Measurements from ENCODE around the gene IFT43. TPM values are rescaled to one million over a fixed set of nuclear protein-coding genes. Genes with fewer than 3 reads are reported as not detected.
"Not testable (repeated sequence)": the region's sequence is repeated elsewhere in the genome, so short reads cannot be mapped to it uniquely, and the experiment has no call there.

IFT43 gene
- total and polyA plus RNA-seq, 10 of the 15 experiments (the other 5 are each of a cell fraction or from before 2014, with no cell fraction given), result 8.2 to 24.8 (median 14.0) TPM

- TF ChIP-seq JUND (IDR thresholded peaks at IDR 0.05; ENCODE audit: low read depth, low read length) (no peak), SMARCA5 (IDR thresholded peaks at IDR 0.05) (no peak), BRCA1 (IDR thresholded peaks at IDR 0.05; ENCODE audit: low read depth, low read length) (no peak), MAX (IDR thresholded peaks at IDR 0.05; ENCODE audit: low read depth, low read length) (no peak)
Measured at GRCh38 chr14:76007852-76008251, 22.3 kb downstream of the IFT43 start (continued).

GRCh38 chr14:76009627-76010026 lies 24.1 kb downstream of the IFT43 start:
- H3K36me3 ChIP-seq (ENCODE audit: control insufficient read depth in 2 of 2, insufficient read depth in 2 of 2, low read length in 1 of 2); H3K9me3 ChIP-seq (replicated peaks; ENCODE audit: control insufficient read depth, insufficient read depth, low read length); H3K27me3 ChIP-seq (replicated peaks in 1 of 2; ENCODE audit: control insufficient read depth in 2 of 2, insufficient read depth in 2 of 2, low read length in 1 of 2); H3K9ac ChIP-seq (ENCODE audit: control insufficient read depth, insufficient read depth, low read length); RAD21 ChIA-PET (ENCODE audit: unreplicated experiment); in situ Hi-C loops (cut with MboI); DNase-seq (ENCODE audit: low read depth, low spot score); POLR2A ChIA-PET; ATAC-seq; H4K20me1 ChIP-seq (ENCODE audit: control insufficient read depth, insufficient read depth); FAIRE-seq; H3K4me1 ChIP-seq (ENCODE audit: control insufficient read depth, insufficient read depth, low read length); H2AFZ ChIP-seq (ENCODE audit: control insufficient read depth, low read depth, low read length); BruUV-seq (replicated peaks); H3K4me2 ChIP-seq (ENCODE audit: control insufficient read depth, insufficient read depth); H3K79me2 ChIP-seq (ENCODE audit: control insufficient read depth, insufficient read depth, low read length); H3K4me3 ChIP-seq; H3K27ac ChIP-seq (ENCODE audit: control insufficient read depth, insufficient read depth); intact Hi-C loops (cut with micrococcal nuclease; ENCODE audit: unreplicated experiment): not testable (repeated sequence)
- ChIA-PET SMC1A (ENCODE audit: uncharacterized antibody, unreplicated experiment) (interaction anchor here (1.3 kb wide), 1 partner anchor 12 kb away, joined by 3 read pairs; no protein-coding TSS in a partner anchor), CTCF (interaction anchor here (0.7 to 1.6 kb wide), 3 partner anchors 11 to 378 kb away, joined by 3 to 5 read pairs (median 3); no protein-coding TSS in a partner anchor)
- WGBS (ENCODE audit: insufficient coverage, insufficient replicate concordance, low lambda C conversion rate, missing lambda C conversion rate), result 97% methylated on average over 3 of the region's 3 CpGs

- ATAC-seq (no peak), DNase-seq (ENCODE audit: low read depth, low spot score) (no peak), FAIRE-seq (no peak)
- Histone ChIP-seq H3K9ac (ENCODE audit: control insufficient read depth, insufficient read depth, low read length) (no peak overlapping the region), H4K20me1 (ENCODE audit: control insufficient read depth, insufficient read depth) (no peaks in the 10 kb centered on the region), H3K4me1 (ENCODE audit: control insufficient read depth, insufficient read depth, low read length) (peaks cover 9% of the 10 kb centered on the region), H2AFZ (ENCODE audit: control insufficient read depth, low read depth, low read length) (no peak overlapping the region), H3K4me3 (no peak overlapping the region), H3K36me3 (ENCODE audit: control insufficient read depth in 2 of 2, insufficient read depth in 2 of 2, low read length in 1 of 2) (no peaks in the 10 kb centered on the region; a peak in 1 of 4 replicates), H3K27me3 (replicated peaks in 1 of 2; ENCODE audit: control insufficient read depth in 2 of 2, insufficient read depth in 2 of 2, low read length in 1 of 2) (no peaks in the 10 kb centered on the region), H3K4me2 (ENCODE audit: control insufficient read depth, insufficient read depth) (no peak overlapping the region), H3K9me3 (replicated peaks; ENCODE audit: control insufficient read depth, insufficient read depth, low read length) (no peaks in the 10 kb centered on the region), H3K79me2 (ENCODE audit: control insufficient read depth, insufficient read depth, low read length) (no peaks in the 10 kb centered on the region), H3K27ac (ENCODE audit: control insufficient read depth, insufficient read depth) (no peak overlapping the region)
- ChIA-PET RAD21 (ENCODE audit: unreplicated experiment) (no interaction called here), POLR2A (no interaction called here), SMC1A (ENCODE audit: uncharacterized antibody, unreplicated experiment) (no interaction called here), CTCF (interaction anchor here (1.6 kb wide), 1 partner anchor 303 kb away, joined by 4 read pairs; no protein-coding TSS in a partner anchor)
- intact Hi-C loops (cut with micrococcal nuclease; ENCODE audit: unreplicated experiment) (no loop called here), in situ Hi-C loops (cut with MboI) (no loop called here)
- no TSS peak for BruUV-seq (replicated peaks)
- TF ChIP-seq SIN3A (IDR thresholded peaks at IDR 0.05; ENCODE audit: low read depth, low read length), result no peak
- no peak for TF ChIP-seq ZNF384 (IDR thresholded peaks at IDR 0.05; ENCODE audit: borderline replicate concordance, low read depth, low read length)
- no peak for TF ChIP-seq RBBP5 (conservative IDR thresholded peaks at IDR 0.05)
- TF ChIP-seq NBN (IDR thresholded peaks at IDR 0.05), result no peak
- TF ChIP-seq CEBPZ (IDR thresholded peaks at IDR 0.05; ENCODE audit: low read depth, low read length), result no peak
- no peak for TF ChIP-seq SMAD5 (IDR thresholded peaks at IDR 0.05; ENCODE audit: low read depth)
- no peak for TF ChIP-seq DPF2 (IDR thresholded peaks at IDR 0.05)
- TF ChIP-seq NFYA (IDR thresholded peaks at IDR 0.05; ENCODE audit: borderline replicate concordance, low read depth, low read length), result no peak
- no peak for TF ChIP-seq BHLHE40 (IDR thresholded peaks at IDR 0.05; ENCODE audit: borderline replicate concordance in 1 of 2, low read depth in 2 of 2, low read length in 1 of 2)
Measured at GRCh38 chr14:76011930-76012329, 26.4 kb downstream of the IFT43 start.
